ENCODE measurements around the gene KCNQ1. TPM values are rescaled to one million over a fixed set of nuclear protein-coding genes. Genes with fewer than 3 reads are reported as not detected.

Gene KCNQ1
- polyA plus RNA-seq, 1 donor from 2014 or later, result not detected

DNA sequence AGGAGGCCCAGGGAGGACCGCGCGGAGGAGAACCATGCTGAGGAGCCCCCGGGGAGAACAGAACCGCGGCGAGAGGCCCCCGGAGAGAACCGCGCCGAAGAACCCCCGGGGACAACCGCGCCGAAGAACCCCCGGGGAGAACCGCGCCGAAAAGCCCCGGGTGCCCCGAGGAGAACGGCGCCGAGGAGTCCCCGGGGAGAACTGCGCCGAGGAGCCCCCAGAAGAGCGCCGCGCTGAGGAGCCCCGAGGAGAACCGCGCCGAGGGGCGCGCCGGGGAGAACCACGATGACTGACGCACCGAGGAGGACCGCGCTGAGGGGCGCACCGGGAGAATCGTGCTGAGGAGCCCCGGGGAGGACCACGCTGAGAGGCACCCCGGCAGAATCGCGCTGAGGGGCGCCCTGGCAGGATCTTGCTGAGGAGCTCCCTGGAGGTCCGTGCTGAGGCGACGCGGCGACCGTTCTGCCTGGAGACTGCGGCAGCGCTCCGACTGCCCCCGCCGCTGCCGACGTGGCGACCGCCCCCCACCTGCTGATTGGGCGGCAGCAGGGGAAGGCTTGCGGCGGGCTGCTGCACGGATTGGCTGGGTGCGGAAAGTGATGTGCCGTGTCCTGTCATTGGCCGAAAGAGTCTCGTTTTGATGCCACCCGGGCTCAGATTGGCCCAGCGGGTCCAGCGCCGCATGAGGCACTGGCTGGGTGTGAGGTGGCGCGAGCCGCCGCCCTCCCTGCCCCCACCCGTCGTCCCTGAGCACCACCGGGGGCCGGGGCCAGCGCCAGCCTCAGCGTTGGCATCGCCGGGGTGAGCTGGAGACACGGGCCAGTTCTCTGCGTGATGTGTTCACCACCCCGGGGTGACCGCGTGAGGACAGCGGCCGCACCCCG lies 255.0 kb downstream of the KCNQ1 start, which contains the start of gene KCNQ1OT1:
Gene KCNQ1OT1 (minus strand): TSS at position 464 of the 884 bp plus-strand sequence.
- H2AFZ ChIP-seq (ENCODE audit: low read depth, low read length), result peak within 1 kb of the TSS; percentile 51
- H3K9me3 ChIP-seq (ENCODE audit: low read length), result no peaks in the 10 kb centered on the region
- H3K4me3 ChIP-seq (ENCODE audit: low read length), result peak within 1 kb of the TSS; percentile 82
- no peak for TF ChIP-seq RAD21 (conservative IDR thresholded peaks at IDR 0.05)
- peak; percentile 47 for TF ChIP-seq MXI1 (conservative IDR thresholded peaks at IDR 0.05; ENCODE audit: poor library complexity, severe bottlenecking)
- TF ChIP-seq POLR2AphosphoS5 (IDR thresholded peaks at IDR 0.05), result peak; percentile 90
- TF ChIP-seq SMC3 (conservative IDR thresholded peaks at IDR 0.05; ENCODE audit: poor library complexity), result no peak
- TF ChIP-seq EP300 (conservative IDR thresholded peaks at IDR 0.05; ENCODE audit: poor library complexity, severe bottlenecking), result peak; percentile 51
- TF ChIP-seq, protein P1, sequence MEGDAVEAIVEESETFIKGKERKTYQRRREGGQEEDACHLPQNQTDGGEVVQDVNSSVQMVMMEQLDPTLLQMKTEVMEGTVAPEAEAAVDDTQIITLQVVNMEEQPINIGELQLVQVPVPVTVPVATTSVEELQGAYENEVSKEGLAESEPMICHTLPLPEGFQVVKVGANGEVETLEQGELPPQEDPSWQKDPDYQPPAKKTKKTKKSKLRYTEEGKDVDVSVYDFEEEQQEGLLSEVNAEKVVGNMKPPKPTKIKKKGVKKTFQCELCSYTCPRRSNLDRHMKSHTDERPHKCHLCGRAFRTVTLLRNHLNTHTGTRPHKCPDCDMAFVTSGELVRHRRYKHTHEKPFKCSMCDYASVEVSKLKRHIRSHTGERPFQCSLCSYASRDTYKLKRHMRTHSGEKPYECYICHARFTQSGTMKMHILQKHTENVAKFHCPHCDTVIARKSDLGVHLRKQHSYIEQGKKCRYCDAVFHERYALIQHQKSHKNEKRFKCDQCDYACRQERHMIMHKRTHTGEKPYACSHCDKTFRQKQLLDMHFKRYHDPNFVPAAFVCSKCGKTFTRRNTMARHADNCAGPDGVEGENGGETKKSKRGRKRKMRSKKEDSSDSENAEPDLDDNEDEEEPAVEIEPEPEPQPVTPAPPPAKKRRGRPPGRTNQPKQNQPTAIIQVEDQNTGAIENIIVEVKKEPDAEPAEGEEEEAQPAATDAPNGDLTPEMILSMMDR (IDR thresholded peaks at IDR 0.05; ENCODE audit: poor library complexity, severe bottlenecking), result peak; percentile 36
- TF ChIP-seq TAF1 (IDR thresholded peaks at IDR 0.05; ENCODE audit: low read depth), result peak; percentile 95
- no peak for TF ChIP-seq EZH2 (IDR thresholded peaks at IDR 0.05; ENCODE audit: borderline replicate concordance, insufficient read depth, low read length, poor library complexity, severe bottlenecking)
- TF ChIP-seq, protein P2, sequence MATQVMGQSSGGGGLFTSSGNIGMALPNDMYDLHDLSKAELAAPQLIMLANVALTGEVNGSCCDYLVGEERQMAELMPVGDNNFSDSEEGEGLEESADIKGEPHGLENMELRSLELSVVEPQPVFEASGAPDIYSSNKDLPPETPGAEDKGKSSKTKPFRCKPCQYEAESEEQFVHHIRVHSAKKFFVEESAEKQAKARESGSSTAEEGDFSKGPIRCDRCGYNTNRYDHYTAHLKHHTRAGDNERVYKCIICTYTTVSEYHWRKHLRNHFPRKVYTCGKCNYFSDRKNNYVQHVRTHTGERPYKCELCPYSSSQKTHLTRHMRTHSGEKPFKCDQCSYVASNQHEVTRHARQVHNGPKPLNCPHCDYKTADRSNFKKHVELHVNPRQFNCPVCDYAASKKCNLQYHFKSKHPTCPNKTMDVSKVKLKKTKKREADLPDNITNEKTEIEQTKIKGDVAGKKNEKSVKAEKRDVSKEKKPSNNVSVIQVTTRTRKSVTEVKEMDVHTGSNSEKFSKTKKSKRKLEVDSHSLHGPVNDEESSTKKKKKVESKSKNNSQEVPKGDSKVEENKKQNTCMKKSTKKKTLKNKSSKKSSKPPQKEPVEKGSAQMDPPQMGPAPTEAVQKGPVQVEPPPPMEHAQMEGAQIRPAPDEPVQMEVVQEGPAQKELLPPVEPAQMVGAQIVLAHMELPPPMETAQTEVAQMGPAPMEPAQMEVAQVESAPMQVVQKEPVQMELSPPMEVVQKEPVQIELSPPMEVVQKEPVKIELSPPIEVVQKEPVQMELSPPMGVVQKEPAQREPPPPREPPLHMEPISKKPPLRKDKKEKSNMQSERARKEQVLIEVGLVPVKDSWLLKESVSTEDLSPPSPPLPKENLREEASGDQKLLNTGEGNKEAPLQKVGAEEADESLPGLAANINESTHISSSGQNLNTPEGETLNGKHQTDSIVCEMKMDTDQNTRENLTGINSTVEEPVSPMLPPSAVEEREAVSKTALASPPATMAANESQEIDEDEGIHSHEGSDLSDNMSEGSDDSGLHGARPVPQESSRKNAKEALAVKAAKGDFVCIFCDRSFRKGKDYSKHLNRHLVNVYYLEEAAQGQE (IDR thresholded peaks at IDR 0.05; ENCODE audit: borderline replicate concordance), result peak; percentile 64
- H4K20me1 ChIP-seq (ENCODE audit: insufficient read depth), result no peaks in the 10 kb centered on the region
- no peaks in the 10 kb centered on the region for H3F3A ChIP-seq (ENCODE audit: insufficient read depth, low read length, poor library complexity, severe bottlenecking)
- H3K27ac ChIP-seq (ENCODE audit: low read length), result peak within 1 kb of the TSS; percentile 66
- no peaks in the 10 kb centered on the region for H3K36me3 ChIP-seq (ENCODE audit: insufficient read depth, low read length)
- H3K4me2 ChIP-seq (ENCODE audit: low read length), result peak within 1 kb of the TSS; percentile 66
- H3K9ac ChIP-seq (ENCODE audit: low read length), result peak within 1 kb of the TSS; percentile 80
- H3K27me3 ChIP-seq (ENCODE audit: insufficient read depth, low read depth, low read length), result no peaks in the 10 kb centered on the region
- peaks cover 25% of the 10 kb centered on the region for H3K79me2 ChIP-seq (replicated peaks; ENCODE audit: insufficient read depth, low read length)
- H3K9me2 ChIP-seq (ENCODE audit: insufficient read depth, low read length), result no peaks in the 10 kb centered on the region

DNA sequence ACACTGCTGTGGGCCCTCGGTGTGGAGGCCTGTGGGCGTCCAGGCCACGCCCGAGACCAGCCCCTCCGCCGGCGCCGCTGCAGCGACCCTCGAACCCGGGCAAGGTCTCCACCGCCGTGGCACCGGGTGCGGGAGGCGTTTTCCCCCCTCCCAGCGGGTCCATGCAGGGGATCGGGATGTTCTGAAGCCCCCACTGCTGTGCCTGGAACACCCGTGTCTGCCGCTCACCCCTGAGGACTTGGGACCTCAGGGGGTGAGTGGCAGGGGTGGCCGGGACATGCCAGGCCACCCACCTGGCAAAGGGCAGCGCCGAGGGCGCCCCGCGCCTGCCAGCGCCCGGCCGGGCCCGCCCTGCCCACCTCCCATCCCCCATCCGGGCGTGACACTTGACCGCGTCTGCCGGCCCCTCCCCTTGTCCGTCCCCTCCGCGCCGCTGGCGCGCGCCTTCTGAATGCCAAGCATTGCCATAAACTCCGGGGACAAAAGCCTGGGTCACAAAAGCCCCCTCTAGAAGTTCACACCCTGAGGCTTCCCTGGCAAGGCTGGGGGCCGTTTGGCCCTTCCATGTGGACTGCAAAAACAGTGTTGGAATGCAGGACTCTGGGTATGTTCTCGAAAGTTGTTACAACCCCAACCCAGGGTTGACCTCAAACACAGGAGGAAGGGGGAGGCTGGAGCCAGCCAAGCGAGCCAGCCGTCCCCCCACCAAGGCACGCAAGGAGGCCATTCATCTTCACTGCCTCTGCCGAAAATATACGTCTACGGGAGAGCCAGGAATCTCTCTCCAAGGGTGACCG lies 255.8 kb downstream of the KCNQ1 start:
- Histone ChIP-seq H3K9me2 (ENCODE audit: insufficient read depth, low read length) (no peaks in the 10 kb centered on the region), H3F3A (ENCODE audit: insufficient read depth, low read length, poor library complexity, severe bottlenecking) (no peaks in the 10 kb centered on the region), H3K79me2 (replicated peaks; ENCODE audit: insufficient read depth, low read length) (peaks cover 25% of the 10 kb centered on the region), H3K27me3 (ENCODE audit: insufficient read depth, low read depth, low read length) (no peaks in the 10 kb centered on the region), H3K9ac (ENCODE audit: low read length) (peak overlapping the region; percentile 80), H3K27ac (ENCODE audit: low read length) (peak overlapping the region; percentile 66), H3K9me3 (ENCODE audit: low read length) (no peaks in the 10 kb centered on the region), H2AFZ (ENCODE audit: low read depth, low read length) (peak overlapping the region; percentile 51), H3K4me2 (ENCODE audit: low read length) (no peak overlapping the region), H3K4me3 (ENCODE audit: low read length) (peak overlapping the region; percentile 82), H4K20me1 (ENCODE audit: insufficient read depth) (no peaks in the 10 kb centered on the region), H3K36me3 (ENCODE audit: insufficient read depth, low read length) (no peaks in the 10 kb centered on the region)
- TF ChIP-seq, protein P2 (IDR thresholded peaks at IDR 0.05; ENCODE audit: borderline replicate concordance), result peak; percentile 6
- TF ChIP-seq SMC3 (conservative IDR thresholded peaks at IDR 0.05; ENCODE audit: poor library complexity) (no peak), RAD21 (conservative IDR thresholded peaks at IDR 0.05) (no peak), EP300 (conservative IDR thresholded peaks at IDR 0.05; ENCODE audit: poor library complexity, severe bottlenecking) (no peak)

Data from neural cell (in vitro differentiated cells).